Activated CD8-positive, alpha-beta T cell treated with anti-CD3 and anti-CD28 coated beads, Interleukin-2, amount 10 ng/mL, durations not matched to agents 7 days and 5 days (primary cell): Measurements from ENCODE around the gene BACE1. TPM values are rescaled to one million over a fixed set of nuclear protein-coding genes. Genes with fewer than 3 reads are reported as not detected.

Source experiments
- ATAC-seq: fragments of 150-1000 bp; cut with Tn5 transposase; one replicate; pipeline ENCODE4 v1.10.0; 2021; ENCODE audit warnings: moderate library complexity
- CTCF ChIA-PET: fragments of 350-600 bp; sonication (Branson Sonifier 250); formaldehyde crosslinking; loops from one replicate; lab custom pipeline; 2021; ENCODE audit warnings: antibody characterized with exemption; lab: Charles Lee
- POLR2A ChIA-PET: fragments of 350-600 bp; sonication (Branson Sonifier 250); formaldehyde crosslinking; loops from one replicate; lab custom pipeline; 2021; ENCODE audit warnings: antibody characterized with exemption; lab: Charles Lee
- DNase-seq: peaks from one replicate; pipeline ENCODE4 v3.0.0-alpha.2; 2020
- H3K27ac Mint-ChIP-seq: one replicate; pipeline ENCODE4 v1.8.0; 2021; ENCODE audit warnings: mild to moderate bottlenecking, mixed read lengths
- H3K27me3 Mint-ChIP-seq: one replicate; pipeline ENCODE4 v1.8.0; 2021; ENCODE audit warnings: low read depth, mixed read lengths
- H3K36me3 Mint-ChIP-seq: one replicate; pipeline ENCODE4 v1.8.0; 2021; ENCODE audit warnings: low read depth, mixed read lengths
- H3K4me1 Mint-ChIP-seq: one replicate; pipeline ENCODE4 v1.8.0; 2021; ENCODE audit warnings: low read depth, mixed read lengths
- H3K4me3 Mint-ChIP-seq: one replicate; pipeline ENCODE4 v1.8.0; 2021; ENCODE audit warnings: mild to moderate bottlenecking, mixed read lengths
- H3K9me3 Mint-ChIP-seq: one replicate; pipeline ENCODE4 v1.8.0; 2022; ENCODE audit warnings: mixed read lengths; ENCODE audit not compliant: insufficient read depth
- total RNA-seq, 2 experiments: library from RNA; stranded (reverse); gene quantifications; one replicate each; pipeline ENCODE4 v1.2.3, GENCODE V29; 2021

Gene BACE1
- total RNA-seq, 2 experiments from 2014 or later = 1.0 to 1.1 TPM

DNA sequence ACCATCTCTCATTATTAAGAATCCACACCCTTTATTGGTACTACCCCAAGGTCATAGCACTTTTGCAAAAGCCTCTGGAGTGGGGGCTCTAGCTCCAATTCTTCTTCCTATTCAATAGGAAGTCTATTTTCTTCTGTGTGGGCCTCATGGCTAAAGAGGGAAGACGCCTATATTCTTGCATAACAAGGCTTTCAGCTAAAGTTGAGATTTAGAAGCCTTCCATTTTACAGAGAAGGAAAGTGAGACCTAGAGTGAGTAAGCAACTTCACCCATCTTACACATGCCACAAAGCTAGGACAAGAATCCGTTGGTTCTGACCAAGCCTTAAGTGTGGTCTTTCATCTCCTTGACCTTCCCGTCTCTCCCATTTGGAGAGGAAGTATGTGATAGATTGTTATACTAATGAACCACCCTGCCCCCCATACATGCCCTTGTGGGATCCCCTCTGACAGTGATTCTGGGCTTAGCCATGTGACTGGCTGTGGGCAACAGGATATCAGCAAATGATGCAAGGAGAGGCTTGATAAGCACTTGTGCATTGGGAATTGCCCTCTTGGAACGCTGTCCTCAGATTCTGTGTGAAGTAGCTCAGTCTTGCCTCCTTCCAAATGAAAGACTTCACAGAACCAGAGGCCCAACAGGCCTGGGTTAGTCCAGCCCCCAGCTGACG is 12.3 kb downstream of the BACE1 start:
- no peaks in the 10 kb centered on the region for H3K9me3 Mint-ChIP-seq
- ATAC-seq = no peak

DNA sequence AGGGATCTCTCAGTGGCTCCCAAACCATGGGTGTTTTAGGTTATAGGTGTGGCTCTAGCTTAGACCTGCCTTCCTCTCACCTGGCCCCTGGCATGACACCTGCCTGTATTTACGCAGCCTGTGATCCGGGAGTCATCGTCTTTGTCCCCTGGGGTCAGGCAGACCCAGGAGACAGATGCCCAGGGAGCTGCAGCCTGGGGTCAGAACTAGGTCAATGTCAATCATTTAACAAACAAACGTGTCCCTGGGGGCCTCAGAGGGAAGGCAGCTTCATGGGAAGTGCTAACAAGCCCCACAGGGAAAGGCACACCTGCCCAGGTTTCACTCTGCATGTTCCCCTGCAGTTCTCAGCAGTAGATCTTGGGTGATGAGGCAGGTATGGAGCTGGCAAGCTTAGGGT is 13.0 kb downstream of the BACE1 start:
- Mint-ChIP-seq H3K4me3 (no peak overlapping the region), H3K4me1 (no peaks in the 10 kb centered on the region), H3K36me3 (no peaks in the 10 kb centered on the region), H3K27me3 (peaks cover 3% of the 10 kb centered on the region), H3K9me3 (no peaks in the 10 kb centered on the region), H3K27ac (no peak overlapping the region)
- DNase-seq (no peak), ATAC-seq (no peak)
- POLR2A ChIA-PET = no interaction called here
- CTCF ChIA-PET = interaction anchor here (1.0 to 1.1 kb wide), 2 partner anchors 33 to 123 kb away, joined by 3 read pairs; no protein-coding TSS in a partner anchor

More for the DNA sequence above, 12.3 kb downstream of the BACE1 start:
- POLR2A ChIA-PET = interaction anchor here (0.6 kb wide), 1 partner anchor 12 kb away, joined by 3 read pairs; the partner anchor contains the start of gene BACE1
- Mint-ChIP-seq H3K36me3 (no peaks in the 10 kb centered on the region), H3K4me3 (no peak overlapping the region), H3K4me1 (no peaks in the 10 kb centered on the region), H3K27me3 (peaks cover 3% of the 10 kb centered on the region), H3K27ac (no peak overlapping the region)
- no peak for DNase-seq
- CTCF ChIA-PET = interaction anchor here (0.6 to 1.1 kb wide), 3 partner anchors 33 to 317 kb away, joined by 3 read pairs; no protein-coding TSS in a partner anchor

DNA sequence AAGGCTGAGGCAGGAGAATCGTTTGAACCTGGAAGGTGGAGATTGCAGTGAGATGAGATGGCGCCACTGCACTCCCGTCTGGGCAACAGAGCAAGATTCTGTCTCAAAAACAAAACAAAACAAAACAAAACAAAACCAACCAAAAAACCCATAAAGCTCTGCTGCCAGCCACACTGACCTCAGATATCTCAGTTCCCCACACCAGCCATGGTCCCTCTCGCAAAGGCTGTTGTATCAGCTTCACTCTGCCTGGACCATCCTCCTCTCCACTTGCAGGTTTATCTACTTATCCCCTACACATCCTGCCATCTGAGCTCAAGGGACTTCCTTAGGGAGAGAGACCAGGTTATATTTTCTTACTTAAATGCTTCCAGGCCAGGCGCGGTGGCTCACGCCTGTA is 13.8 kb downstream of the BACE1 start:
- Mint-ChIP-seq H3K9me3 (no peaks in the 10 kb centered on the region), H3K4me3 (no peak overlapping the region), H3K4me1 (no peaks in the 10 kb centered on the region), H3K27ac (no peak overlapping the region), H3K36me3 (no peaks in the 10 kb centered on the region), H3K27me3 (peaks cover 3% of the 10 kb centered on the region)
- ChIA-PET CTCF (no interaction called here), POLR2A (interaction anchor here (1.2 kb wide), 1 partner anchor 344 kb away, joined by 5 read pairs; no protein-coding TSS in a partner anchor)
- no peak for DNase-seq
- no peak for ATAC-seq

DNA sequence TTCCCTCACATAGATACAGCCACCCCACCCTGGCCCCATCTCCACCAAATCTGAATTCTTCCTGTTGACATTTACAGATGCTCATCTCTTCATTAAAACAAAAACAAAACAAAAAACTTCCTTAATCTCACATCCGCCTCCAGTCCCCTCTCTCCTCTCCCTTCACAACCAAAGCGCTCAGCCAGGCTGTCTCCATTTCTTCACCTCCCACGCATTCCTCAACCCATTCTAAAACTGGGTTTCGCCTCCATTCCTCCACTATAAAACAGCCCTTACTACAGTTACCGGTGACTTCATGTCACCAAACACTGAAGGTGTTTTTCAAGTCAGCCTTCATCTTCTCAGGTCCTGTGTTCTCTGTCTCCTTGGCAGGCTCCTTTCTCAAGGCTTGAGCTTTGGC is 15.3 kb downstream of the BACE1 start:
- ChIA-PET POLR2A (no interaction called here), CTCF (interaction anchor here (0.8 kb wide), 1 partner anchor 9 kb away, joined by 3 read pairs; no protein-coding TSS in a partner anchor)
- no peaks in the 10 kb centered on the region for H3K36me3 Mint-ChIP-seq
- no peaks in the 10 kb centered on the region for H3K4me1 Mint-ChIP-seq
- H3K9me3 Mint-ChIP-seq = no peaks in the 10 kb centered on the region
- H3K27me3 Mint-ChIP-seq = peaks cover 3% of the 10 kb centered on the region
- DNase-seq (no peak), ATAC-seq (no peak)
- H3K27ac Mint-ChIP-seq = no peak overlapping the region
- H3K4me3 Mint-ChIP-seq = no peak overlapping the region

DNA sequence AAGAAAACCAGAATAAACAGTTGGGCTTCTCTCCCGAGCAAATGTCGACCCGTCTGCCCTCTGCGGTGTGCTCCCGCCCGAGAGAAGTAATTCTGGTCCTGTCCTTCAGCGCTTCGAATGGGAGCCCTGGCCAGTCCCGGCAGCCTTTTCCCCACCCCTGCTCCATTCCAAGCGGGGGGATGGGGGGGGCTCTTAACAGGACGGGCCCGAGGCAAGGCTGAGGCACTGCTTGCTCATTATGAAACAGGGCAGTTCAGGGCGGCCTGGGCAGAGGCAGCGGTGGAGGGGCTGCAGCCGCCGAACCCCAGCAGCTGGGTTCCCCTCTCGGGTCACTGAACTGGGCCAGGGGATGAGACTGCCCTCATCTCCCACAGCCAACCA is 15.8 kb downstream of the BACE1 start:
- no peak overlapping the region for H3K4me3 Mint-ChIP-seq
- ChIA-PET POLR2A (no interaction called here), CTCF (interaction anchor here (0.8 kb wide), 2 partner anchors 10 to 226 kb away, joined by 3 read pairs; no protein-coding TSS in a partner anchor)
- no peaks in the 10 kb centered on the region for H3K9me3 Mint-ChIP-seq
- H3K36me3 Mint-ChIP-seq = no peaks in the 10 kb centered on the region
- H3K27ac Mint-ChIP-seq = no peak overlapping the region
- ATAC-seq (no peak), DNase-seq (no peak)
- H3K4me1 Mint-ChIP-seq = no peaks in the 10 kb centered on the region
- H3K27me3 Mint-ChIP-seq = peaks cover 3% of the 10 kb centered on the region

DNA sequence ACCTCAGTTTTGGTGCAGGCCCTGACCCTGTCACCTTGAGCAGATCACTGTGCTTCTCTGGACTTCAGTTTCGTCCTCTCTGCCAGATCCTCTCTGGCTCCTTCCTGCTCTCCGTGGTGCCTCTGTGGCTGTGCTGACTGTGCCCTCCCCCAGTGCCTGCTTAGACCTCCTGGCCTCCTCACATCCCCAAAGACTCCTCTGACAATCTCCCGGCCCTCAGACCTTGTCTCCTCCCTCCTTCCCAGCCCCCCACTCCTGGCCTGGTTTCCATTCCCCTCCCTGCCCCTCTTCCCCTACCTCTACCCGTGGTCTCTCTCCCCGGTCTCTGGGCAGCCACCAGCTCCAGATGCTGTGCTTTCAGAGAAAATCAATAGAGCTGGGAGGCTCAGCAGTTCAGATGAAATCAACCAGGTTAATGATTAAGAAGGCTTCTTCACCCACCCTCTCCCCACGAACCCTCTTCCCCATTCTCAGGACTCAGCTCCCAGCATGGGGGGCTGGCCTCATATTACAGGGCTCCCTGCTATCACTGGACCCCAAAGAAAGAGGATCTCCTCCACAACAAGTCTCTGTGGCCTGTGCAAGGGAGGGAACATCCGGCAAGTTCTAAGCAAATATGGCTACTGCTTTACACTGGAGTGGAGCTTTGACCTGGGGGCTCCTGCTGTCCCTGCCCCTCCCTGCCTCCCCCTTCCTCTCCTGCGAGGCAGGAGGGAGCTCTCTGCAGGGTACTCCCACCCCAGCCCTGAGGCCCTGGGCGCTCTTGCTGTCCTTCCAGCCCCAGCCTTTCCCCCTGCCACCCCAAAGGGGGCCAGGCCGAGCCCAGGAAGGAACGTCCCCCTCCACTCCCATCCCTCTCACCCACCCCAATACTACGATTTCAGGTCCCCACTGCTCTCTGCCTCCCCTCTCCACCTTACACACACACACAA is 16.4 kb downstream of the BACE1 start:
- ChIA-PET POLR2A (no interaction called here), CTCF (interaction anchor here (0.8 kb wide), 1 partner anchor 226 kb away, joined by 3 read pairs; no protein-coding TSS in a partner anchor)
- Mint-ChIP-seq H3K36me3 (no peaks in the 10 kb centered on the region), H3K4me3 (no peak overlapping the region), H3K9me3 (no peaks in the 10 kb centered on the region), H3K27ac (no peak overlapping the region), H3K27me3 (peaks cover 3% of the 10 kb centered on the region), H3K4me1 (no peaks in the 10 kb centered on the region)
- ATAC-seq (no peak), DNase-seq (no peak)

DNA sequence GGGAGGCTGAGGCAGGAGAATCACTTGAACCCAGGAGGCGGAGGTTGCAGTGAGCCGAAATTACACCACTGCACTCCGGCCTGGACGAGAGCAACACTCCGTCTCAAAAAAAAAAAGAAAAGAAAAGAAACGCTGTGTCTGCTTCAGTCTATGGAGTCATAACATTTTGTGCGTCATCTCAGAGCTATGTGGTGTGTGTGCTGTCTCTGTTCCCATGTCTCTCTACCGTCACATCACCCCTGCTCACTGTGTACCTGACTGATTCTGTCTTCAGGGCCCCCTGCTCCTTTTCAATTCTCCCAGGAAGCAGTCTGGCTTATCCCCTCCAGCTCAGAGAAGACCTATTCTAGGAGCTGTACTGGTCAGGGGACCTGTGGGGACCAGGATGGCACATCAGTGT is 17.9 kb downstream of the BACE1 start:
- Mint-ChIP-seq H3K36me3 (no peaks in the 10 kb centered on the region), H3K27me3 (no peaks in the 10 kb centered on the region), H3K4me1 (no peaks in the 10 kb centered on the region), H3K9me3 (no peaks in the 10 kb centered on the region), H3K27ac (no peak overlapping the region), H3K4me3 (no peak overlapping the region)
- DNase-seq (no peak), ATAC-seq (no peak)
- ChIA-PET POLR2A (no interaction called here), CTCF (no interaction called here)

DNA sequence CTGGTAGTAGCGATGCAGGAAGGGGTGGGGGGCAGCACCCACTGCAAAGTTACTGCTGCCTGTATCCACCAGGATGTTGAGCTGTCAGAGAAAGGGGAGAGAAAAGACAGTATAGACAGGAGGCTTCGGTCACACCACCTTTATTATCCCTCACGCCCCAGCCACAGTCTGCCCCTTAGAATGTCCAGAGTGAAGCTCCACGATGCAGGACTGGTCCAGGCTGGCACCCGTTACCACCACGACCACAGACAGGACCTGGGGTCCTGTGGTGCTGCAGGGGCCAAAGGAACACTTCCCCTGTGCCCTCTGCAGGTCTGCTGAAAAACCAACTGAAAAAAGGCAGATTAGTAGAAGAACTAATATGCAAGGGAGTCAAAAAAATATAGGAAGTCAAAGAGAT is 19.2 kb downstream of the BACE1 start:
- POLR2A ChIA-PET = no interaction called here
- ATAC-seq (no peak), DNase-seq (no peak)
- Mint-ChIP-seq H3K4me3 (no peak overlapping the region), H3K27me3 (no peaks in the 10 kb centered on the region), H3K4me1 (no peaks in the 10 kb centered on the region), H3K27ac (no peak overlapping the region), H3K9me3 (no peaks in the 10 kb centered on the region), H3K36me3 (no peaks in the 10 kb centered on the region)
- CTCF ChIA-PET = no interaction called here

DNA sequence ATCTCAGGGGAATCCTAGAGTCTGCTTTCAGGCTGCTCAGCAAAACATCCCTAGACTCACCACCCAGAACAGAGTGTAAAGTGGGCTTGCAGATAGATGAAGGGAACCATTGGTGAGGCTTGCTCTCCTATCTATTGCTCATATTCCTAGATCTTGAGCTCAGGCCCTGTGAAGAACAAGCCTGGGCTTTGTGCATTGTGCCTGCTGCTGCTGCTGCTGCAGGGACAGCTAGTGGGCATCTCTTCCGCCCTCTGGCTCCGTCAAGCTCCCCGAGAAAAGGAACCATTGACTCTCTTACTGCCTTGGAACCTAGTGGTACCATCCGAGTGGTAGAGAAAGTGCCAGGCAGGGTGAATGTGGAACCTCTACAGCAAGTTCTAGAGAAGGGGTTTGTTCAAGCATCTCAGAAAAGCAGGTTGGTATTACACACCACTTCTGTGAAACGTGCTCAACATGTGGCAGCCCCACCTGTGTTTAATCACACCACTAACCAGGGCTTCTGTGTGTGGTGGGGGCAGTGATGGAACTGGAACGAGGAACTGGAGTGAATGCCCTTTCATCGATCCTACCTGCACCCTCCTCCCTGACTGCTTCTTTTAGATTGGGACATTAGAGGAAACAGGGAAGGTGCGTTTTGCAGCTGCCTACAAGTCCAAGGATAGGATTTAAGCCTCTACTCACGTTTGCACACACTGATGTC is 20.5 kb downstream of the BACE1 start:
- ChIA-PET CTCF (no interaction called here), POLR2A (interaction anchor here (0.7 kb wide), 1 partner anchor 31 kb away, joined by 6 read pairs; no protein-coding TSS in a partner anchor)
- no peaks in the 10 kb centered on the region for H3K27me3 Mint-ChIP-seq
- no peaks in the 10 kb centered on the region for H3K4me1 Mint-ChIP-seq
- DNase-seq (no peak), ATAC-seq (no peak)
- H3K9me3 Mint-ChIP-seq = no peaks in the 10 kb centered on the region
- H3K36me3 Mint-ChIP-seq = no peaks in the 10 kb centered on the region
- no peak overlapping the region for H3K27ac Mint-ChIP-seq
- H3K4me3 Mint-ChIP-seq = no peak overlapping the region

DNA sequence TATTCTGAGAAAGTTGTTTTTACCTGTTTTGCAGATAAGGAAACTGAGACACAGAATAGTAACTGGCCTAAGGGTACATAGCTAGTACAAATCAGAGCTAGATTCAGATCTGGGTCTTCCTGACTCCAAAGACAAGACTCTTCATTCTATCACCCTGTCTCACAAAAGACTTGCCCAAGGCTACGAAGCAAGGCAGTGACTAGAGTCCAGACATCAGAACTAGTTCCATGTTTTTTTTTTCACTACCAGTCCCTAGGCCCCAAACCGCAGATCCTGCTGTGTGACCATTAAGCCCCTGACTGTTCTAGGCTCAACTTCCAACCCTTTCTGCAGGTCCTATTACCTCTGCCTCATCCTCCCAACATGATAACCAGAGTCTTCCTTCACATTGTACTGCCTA is 23.4 kb downstream of the BACE1 start:
- H3K27me3 Mint-ChIP-seq = no peaks in the 10 kb centered on the region
- ChIA-PET CTCF (no interaction called here), POLR2A (no interaction called here)
- ATAC-seq (no peak), DNase-seq (no peak)
- H3K4me3 Mint-ChIP-seq = no peak overlapping the region
- no peaks in the 10 kb centered on the region for H3K4me1 Mint-ChIP-seq
- no peaks in the 10 kb centered on the region for H3K36me3 Mint-ChIP-seq
- no peaks in the 10 kb centered on the region for H3K9me3 Mint-ChIP-seq
- no peak overlapping the region for H3K27ac Mint-ChIP-seq

DNA sequence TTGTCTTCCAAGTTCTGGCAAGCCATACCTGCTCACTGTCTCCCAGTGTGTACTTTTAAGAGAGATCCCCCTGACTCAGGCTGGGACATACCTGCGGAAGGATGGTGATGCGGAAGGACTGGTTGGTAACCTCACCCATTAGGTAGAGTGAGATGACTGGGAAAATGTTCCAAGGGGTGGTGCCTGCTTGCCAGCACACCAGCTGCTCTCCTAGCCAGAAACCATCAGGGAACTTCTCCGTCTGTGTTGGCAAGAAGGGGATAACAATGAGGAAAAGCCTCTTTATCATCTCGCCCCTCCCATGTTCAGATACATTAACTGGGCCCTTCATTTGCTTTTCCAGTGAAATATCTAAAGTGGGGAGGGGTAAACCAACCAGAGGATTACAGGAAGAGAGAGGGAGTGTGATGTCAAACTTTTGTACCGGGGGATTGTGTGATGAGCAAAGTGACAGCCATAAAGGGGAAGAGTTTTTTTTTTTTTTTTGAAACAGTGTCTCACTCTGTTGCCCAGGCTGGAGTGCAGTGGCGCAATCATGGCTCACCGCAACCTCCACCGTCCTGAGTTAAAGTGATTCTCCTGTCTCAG is 25.2 kb downstream of the BACE1 start, which contains the start of gene BACE1-AS:
Gene BACE1-AS, plus strand, starts transcription at position 538 of the 588 bp plus-strand sequence.
- Mint-ChIP-seq H3K27ac (no peak within 1 kb of the TSS), H3K27me3 (no peaks in the 10 kb centered on the region), H3K9me3 (no peaks in the 10 kb centered on the region), H3K36me3 (no peaks in the 10 kb centered on the region), H3K4me1 (no peaks in the 10 kb centered on the region), H3K4me3 (no peak within 1 kb of the TSS)
- ATAC-seq (no peak), DNase-seq (no peak)
- ChIA-PET POLR2A (no interaction called here), CTCF (no interaction called here)
